A549 (cell line): ENCODE measurements around the gene CLPTM1.

Experiments
- CTCF ChIP-seq: fragments of >200 bp; sonication (Bioruptor Twin); formaldehyde crosslinking; IDR thresholded peaks from 3 replicates; pipeline ENCODE4 v1.5.1; 2016
- ELK1 ChIP-seq: fragments of 150-350 bp; IDR thresholded peaks from 2 replicates; pipeline ENCODE4 v1.6.1; 2014; ENCODE audit warnings: low read depth, mild to moderate bottlenecking, low read length
- NR3C1 ChIP-seq: fragments of >200 bp; sonication (Bioruptor Twin); formaldehyde crosslinking; IDR thresholded peaks from 3 replicates; pipeline ENCODE4 v1.6.1; 2017
- POLR2A ChIP-seq: IDR thresholded peaks from 2 replicates; pipeline ENCODE4 v1.6.1; 2012; ENCODE audit warnings: mild to moderate bottlenecking, low read length
- POLR2AphosphoS2 ChIP-seq: conservative IDR thresholded peaks from 2 replicates; pipeline ENCODE4 v1.6.1; 2012; ENCODE audit warnings: low read length, improper control_type of control experiment, inconsistent platforms
- RAD21 ChIP-seq, 2 experiments: fragments of >200 bp in 1 of 2; sonication (Bioruptor Twin) in 1 of 2; formaldehyde crosslinking in 1 of 2; IDR thresholded peaks in 1 of 2; conservative IDR thresholded peaks in 1 of 2; 2 replicates in 1 of 2; 3 replicates in 1 of 2; pipeline ENCODE4 v1.6.1; 2012 to 2018; ENCODE audit warnings: inconsistent platforms in 1 of 2
- SREBF2 ChIP-seq: fragments of 450-650 bp; IDR thresholded peaks from 2 replicates; pipeline ENCODE4 v1.6.1; 2014; ENCODE audit warnings: mild to moderate bottlenecking, moderate library complexity

GRCh38 chr19:44909775-44910174, 45.4 kb upstream of the CLPTM1 start:
- TF ChIP-seq ELK1 = no peak
- TF ChIP-seq RAD21 (conservative IDR thresholded peaks at IDR 0.05 in 1 of 2, IDR thresholded peaks at IDR 0.05 in 1 of 2) = no peak
- no peak for TF ChIP-seq POLR2A
- TF ChIP-seq CTCF = no peak
- no peak for TF ChIP-seq SREBF2
- no peak for TF ChIP-seq NR3C1
- no peak for TF ChIP-seq POLR2AphosphoS2
